ENCODE results near the gene TNFRSF13B.

- TF ChIP-seq, protein P1, sequence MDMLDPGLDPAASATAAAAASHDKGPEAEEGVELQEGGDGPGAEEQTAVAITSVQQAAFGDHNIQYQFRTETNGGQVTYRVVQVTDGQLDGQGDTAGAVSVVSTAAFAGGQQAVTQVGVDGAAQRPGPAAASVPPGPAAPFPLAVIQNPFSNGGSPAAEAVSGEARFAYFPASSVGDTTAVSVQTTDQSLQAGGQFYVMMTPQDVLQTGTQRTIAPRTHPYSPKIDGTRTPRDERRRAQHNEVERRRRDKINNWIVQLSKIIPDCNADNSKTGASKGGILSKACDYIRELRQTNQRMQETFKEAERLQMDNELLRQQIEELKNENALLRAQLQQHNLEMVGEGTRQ (IDR thresholded peaks at IDR 0.05; ENCODE audit: borderline replicate concordance, low read depth, low read length): no peak
- TF ChIP-seq, protein P2, sequence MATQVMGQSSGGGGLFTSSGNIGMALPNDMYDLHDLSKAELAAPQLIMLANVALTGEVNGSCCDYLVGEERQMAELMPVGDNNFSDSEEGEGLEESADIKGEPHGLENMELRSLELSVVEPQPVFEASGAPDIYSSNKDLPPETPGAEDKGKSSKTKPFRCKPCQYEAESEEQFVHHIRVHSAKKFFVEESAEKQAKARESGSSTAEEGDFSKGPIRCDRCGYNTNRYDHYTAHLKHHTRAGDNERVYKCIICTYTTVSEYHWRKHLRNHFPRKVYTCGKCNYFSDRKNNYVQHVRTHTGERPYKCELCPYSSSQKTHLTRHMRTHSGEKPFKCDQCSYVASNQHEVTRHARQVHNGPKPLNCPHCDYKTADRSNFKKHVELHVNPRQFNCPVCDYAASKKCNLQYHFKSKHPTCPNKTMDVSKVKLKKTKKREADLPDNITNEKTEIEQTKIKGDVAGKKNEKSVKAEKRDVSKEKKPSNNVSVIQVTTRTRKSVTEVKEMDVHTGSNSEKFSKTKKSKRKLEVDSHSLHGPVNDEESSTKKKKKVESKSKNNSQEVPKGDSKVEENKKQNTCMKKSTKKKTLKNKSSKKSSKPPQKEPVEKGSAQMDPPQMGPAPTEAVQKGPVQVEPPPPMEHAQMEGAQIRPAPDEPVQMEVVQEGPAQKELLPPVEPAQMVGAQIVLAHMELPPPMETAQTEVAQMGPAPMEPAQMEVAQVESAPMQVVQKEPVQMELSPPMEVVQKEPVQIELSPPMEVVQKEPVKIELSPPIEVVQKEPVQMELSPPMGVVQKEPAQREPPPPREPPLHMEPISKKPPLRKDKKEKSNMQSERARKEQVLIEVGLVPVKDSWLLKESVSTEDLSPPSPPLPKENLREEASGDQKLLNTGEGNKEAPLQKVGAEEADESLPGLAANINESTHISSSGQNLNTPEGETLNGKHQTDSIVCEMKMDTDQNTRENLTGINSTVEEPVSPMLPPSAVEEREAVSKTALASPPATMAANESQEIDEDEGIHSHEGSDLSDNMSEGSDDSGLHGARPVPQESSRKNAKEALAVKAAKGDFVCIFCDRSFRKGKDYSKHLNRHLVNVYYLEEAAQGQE (IDR thresholded peaks at IDR 0.05; ENCODE audit: low read depth, low read length): no peak
- TF ChIP-seq PKNOX1 (IDR thresholded peaks at IDR 0.05) (no peak), MYC (IDR thresholded peaks at IDR 0.05; ENCODE audit: insufficient read depth, insufficient read length, insufficient replicate concordance, low read length, severe bottlenecking) (no peak), SREBF1 (IDR thresholded peaks at IDR 0.05; ENCODE audit: low read length) (no peak), SP1 (IDR thresholded peaks at IDR 0.05; ENCODE audit: low read depth, low read length) (no peak), EZH2 (IDR thresholded peaks at IDR 0.05; ENCODE audit: borderline replicate concordance, control insufficient read depth, low read depth, low read length) (no peak), BMI1 (IDR thresholded peaks at IDR 0.05; ENCODE audit: borderline replicate concordance) (no peak), POLR2AphosphoS5 (IDR thresholded peaks at IDR 0.05; ENCODE audit: low read length) (no peak), POLR2A (IDR thresholded peaks at IDR 0.05; ENCODE audit: low read depth, low read length) (no peak), ZNF274 (IDR thresholded peaks at IDR 0.05; ENCODE audit: insufficient read depth, insufficient read length) (no peak), ESRRA (IDR thresholded peaks at IDR 0.05; ENCODE audit: low read length) (no peak)
- TF ChIP-seq, protein P3, sequence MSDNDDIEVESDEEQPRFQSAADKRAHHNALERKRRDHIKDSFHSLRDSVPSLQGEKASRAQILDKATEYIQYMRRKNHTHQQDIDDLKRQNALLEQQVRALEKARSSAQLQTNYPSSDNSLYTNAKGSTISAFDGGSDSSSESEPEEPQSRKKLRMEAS (IDR thresholded peaks at IDR 0.05; ENCODE audit: low read depth, low read length): no peak
- TF ChIP-seq, protein P4, sequence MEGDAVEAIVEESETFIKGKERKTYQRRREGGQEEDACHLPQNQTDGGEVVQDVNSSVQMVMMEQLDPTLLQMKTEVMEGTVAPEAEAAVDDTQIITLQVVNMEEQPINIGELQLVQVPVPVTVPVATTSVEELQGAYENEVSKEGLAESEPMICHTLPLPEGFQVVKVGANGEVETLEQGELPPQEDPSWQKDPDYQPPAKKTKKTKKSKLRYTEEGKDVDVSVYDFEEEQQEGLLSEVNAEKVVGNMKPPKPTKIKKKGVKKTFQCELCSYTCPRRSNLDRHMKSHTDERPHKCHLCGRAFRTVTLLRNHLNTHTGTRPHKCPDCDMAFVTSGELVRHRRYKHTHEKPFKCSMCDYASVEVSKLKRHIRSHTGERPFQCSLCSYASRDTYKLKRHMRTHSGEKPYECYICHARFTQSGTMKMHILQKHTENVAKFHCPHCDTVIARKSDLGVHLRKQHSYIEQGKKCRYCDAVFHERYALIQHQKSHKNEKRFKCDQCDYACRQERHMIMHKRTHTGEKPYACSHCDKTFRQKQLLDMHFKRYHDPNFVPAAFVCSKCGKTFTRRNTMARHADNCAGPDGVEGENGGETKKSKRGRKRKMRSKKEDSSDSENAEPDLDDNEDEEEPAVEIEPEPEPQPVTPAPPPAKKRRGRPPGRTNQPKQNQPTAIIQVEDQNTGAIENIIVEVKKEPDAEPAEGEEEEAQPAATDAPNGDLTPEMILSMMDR (IDR thresholded peaks at IDR 0.05 in 2 of 3, conservative IDR thresholded peaks at IDR 0.05 in 1 of 3; ENCODE audit: control insufficient read depth in 2 of 3, extremely low read depth in 1 of 3, insufficient read depth in 1 of 3, low read depth in 3 of 3, low read length in 3 of 3): no peak
Observed at GRCh38 chr17:17004251-17004996, 32.5 kb upstream of the TNFRSF13B start.
